ENCODE measurements around the gene TMEM106C. TPM values are rescaled to one million over a fixed set of nuclear protein-coding genes. Genes with fewer than 3 reads are reported as not detected.

Gene TMEM106C, protein sequence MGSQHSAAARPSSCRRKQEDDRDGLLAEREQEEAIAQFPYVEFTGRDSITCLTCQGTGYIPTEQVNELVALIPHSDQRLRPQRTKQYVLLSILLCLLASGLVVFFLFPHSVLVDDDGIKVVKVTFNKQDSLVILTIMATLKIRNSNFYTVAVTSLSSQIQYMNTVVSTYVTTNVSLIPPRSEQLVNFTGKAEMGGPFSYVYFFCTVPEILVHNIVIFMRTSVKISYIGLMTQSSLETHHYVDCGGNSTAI
- 173 and 195 TPM in 2 replicates for polyA plus RNA-seq (2014; cell fraction: cytosol; rRNA removed)
- polyA plus RNA-seq (2014; cell fraction: nucleus; rRNA removed), result 225 and 276 TPM in 2 replicates

DNA sequence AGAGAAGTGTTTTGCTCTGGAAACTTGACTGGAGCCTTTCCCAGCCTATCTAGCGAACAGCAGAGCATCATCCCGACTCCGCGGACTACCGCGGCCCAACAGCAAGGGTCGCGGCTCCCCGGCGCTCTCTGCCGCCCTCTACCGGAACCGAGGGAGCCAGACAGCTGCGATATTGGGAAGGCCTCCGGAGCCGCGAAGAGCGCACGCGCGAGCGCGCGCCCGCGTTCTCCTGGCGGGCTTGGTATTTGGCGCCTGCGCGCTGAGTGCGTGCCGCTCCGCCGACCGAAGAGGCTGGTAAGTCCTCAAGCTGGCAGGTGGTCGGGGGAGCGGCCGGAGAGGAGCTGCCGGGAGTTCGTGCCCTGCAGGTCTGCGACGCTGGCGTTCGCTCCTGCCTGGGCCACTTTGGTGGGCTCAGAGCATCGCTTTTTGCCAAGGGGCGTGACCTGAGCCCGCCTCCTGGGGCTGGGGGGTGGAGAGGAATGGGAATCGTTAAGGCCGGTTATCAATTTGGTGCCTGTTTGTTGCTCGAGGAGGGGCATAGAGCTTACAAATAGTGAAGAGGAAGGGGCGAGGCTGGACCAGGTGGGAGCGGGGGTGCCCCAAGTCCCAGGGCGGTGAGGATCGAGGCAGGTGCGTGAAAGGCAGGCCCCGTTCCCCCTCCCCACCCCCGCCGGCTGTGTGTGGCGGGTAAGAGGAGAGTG lies at the start of gene TMEM106C:
TMEM106C (plus strand) TSS at position 257 of the 701 bp plus-strand sequence. CDS start 641 bp downstream, outside the sequence.
- DNase-seq (ENCODE audit: low spot score), result peak; percentile 93

DNA sequence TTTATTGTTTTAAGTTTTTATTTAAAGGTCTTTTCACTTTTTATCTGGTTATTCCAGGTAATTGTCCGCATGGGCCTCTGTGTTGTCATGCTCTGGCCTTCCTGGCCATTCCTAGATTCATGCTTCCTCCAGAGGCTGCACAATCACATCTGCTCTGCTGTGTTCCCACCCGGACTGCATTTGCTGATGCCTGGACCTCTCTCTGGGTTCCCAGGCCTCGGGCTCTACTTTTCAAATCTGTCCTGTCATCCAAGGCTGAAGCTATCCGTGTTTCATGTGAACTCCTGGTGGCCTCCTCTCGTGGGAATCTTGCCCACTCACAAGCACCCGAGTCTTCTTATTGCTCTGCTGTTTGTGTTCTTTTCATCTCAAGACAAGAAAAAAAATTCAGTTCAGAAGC lies 42.5 kb upstream of the TMEM106C start:
- no peak for DNase-seq (ENCODE audit: low spot score)

DNA sequence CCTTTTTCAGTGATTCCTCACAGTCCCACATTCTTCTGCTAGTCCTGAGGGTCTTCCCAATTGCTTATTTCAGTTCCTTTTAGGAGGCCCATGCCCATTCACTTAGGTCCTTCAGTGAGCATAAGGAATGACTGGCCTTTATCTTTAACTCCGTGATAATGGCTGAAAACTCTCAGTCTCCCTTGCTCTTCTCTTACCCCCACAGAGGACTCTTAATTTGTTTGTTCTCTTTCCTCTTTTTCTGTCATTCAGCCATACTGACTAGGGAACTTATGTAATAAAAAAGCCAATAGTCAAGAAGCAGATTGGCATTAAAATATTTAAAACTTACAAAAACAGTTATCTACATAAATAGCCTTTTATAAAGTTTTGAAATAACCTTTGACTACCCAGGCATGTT lies 41.5 kb upstream of the TMEM106C start:
- no peak for DNase-seq (ENCODE audit: low spot score)

DNA sequence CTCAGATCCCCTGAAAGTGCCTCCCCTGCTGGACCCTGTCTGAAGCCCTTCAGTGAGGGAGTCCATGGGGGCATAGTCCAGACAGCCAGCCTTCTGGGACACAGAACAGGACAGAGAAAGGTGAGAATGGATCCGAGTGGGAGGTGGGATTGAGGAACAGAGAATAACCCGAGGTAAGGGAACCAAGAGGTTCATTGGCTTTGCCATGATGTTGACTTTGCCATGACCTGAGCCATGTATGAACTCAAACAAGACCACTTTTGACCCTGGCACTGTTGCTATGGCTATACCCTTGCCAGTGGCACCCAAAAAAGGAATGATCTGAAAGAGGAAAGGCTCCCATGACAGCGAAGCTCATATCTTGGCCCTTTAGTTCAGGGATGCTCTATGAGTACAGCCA lies 36.0 kb upstream of the TMEM106C start:
- DNase-seq (ENCODE audit: low spot score), result no peak

DNA sequence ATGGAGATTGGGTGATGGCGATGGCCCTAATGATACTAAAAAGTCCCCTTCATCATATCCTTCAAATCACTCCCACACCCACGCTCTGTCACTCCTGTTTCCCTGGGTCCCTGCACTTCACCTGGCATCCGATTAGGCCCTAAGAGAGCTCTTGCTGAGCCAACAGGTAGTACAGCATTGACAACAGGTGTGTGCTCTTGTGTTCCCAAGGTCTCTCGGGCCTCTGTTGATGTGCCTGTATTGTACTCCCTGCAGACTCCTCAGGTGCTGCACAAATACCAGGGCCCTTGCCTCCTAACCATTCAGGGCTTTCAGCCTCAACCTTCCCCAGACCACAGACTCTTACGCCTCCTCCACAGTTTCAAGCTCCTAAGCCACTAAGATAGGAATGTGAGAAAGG lies 32.8 kb upstream of the TMEM106C start:
- DNase-seq (ENCODE audit: low spot score), result no peak

DNA sequence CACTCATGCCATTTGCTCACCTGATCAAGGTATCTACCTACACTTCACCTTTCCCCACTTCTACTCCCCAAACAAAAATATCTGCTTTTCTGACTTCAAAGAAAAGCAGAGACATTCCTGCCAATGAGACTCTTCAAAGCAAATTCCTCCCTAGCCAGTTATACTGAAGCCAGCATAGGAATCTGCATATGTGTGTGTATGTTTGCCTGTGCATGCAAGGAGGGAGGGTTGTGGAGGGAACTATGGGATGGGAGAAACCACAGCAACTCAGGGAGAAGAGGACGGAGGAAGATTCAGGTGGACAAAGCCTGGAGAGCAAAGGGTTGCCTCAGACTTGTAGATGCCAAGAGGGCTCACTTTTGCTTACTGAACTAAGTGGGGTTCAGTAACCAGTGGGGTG lies 32.2 kb upstream of the TMEM106C start:
- DNase-seq (ENCODE audit: low spot score), result no peak

DNA sequence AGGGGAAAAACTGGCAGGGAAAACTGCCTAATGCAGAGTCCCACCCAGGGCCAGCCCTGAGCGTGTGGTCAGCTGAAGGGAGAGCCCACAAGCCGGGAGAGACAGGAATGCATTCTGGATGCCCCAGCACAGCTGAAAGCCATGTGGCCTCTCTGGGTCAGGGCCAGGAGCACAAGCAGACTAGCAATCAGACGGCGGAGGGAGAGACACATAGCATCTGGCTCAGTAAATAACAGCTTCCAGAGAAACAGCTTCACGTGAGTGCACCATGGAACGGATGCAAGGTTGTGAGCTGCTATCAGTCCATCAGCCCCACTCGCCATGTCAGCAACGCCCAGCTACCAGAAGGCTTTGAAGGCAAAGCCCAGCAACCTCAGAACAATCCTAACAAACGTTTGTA lies 28.2 kb upstream of the TMEM106C start:
- peak; percentile 50 for DNase-seq (ENCODE audit: low spot score)

DNA sequence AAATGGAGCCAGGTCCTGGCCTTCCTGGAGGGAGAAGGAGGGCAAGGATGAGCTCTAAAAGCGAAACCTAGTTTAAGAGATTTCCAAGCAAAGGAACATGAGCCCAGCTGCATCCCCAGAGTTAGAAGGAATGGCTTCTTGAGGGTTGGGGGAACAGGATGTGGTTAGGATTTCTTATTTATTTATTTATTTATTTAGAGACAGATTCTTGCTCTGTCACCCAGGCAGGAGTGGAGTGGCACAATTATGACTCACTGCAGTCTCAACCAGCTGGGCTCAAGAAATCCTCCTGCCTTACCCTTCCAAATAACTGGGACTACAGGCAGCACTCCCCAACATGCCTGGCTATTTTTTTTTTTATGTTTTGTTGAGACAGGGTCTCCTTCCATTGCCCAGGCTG lies 25.3 kb upstream of the TMEM106C start:
- no peak for DNase-seq (ENCODE audit: low spot score)

DNA sequence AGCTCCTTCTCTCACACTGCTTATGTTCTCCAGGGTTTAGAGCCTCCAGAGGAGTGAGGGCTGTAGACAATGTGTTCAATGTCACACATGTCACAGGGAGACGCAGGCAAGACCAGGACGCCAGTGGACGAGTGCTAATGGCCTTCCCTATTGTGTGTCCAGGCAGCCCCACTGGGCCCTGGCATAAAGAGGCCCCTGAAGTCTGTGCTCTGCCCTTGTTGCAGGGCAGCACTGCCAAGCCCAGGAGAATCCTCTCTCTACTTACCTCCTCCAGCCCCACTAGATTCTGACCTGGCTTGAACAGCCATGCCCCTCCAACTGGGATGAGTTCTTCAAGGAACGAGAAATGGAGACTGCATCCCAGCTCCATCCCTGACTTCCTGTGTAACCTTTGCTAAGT lies 24.8 kb upstream of the TMEM106C start:
- DNase-seq (ENCODE audit: low spot score), result no peak

DNA sequence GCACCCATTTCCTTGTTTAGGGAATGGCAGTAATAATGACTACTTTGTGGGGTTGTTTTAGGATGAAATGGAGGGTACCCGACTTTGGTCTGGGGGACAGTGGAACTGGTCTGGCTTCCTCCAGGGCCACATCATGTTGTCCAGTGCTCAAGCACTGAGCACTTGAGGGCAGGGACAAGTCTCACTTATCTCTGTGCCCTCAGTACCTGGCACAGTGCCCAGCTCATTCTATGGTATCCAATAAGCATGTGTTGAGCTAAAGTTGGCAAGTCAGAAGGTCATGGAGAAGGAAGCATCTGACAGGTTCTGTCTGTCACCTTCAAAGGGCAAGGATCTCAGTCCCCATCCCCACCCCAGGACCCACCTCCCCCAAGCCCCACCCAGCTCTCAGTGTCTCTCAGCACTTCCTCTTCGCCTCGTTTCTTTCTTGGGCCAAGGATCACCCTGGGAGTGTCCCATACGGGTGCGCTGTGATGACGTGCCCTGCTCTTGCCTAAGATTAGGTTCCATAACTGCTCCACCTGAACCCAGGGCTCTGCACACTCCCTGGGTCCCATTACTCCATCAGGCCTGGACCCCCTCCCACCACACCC lies 24.3 kb upstream of the TMEM106C start:
- DNase-seq (ENCODE audit: low spot score), result no peak

DNA sequence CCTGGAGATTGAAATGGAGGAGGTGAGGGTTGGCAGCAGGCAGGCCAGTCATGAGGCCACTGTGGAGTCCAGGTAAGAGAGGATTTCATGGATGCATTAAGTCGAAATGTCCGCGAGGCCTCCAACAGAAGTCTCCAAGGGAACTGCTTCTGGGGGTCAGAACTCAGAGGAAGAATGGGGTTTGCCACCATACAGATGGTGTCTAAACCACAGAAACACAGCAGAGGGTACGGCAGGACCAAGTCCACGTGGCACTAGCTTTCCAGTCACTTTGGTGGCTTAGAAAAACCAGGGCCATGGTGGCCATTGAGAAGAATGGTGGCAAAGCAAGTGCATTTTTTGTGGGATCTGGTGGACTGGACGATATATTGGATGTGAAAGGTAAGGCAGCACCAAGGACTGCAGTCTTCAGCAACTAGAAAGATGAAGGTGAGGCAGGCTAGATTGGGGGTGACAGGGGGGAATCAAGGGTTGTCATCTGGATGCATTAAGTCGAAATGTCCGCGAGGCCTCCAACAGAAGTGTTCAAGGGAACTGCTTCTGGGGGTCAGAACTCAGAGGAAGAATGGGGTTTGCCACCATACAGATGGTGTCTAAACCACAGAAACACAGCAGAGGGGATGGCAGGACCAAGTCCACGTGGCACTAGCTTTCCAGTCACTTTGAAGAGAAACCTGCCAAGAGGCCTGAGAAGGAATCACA lies 22.5 kb upstream of the TMEM106C start:
- no peak for DNase-seq (ENCODE audit: low spot score)

DNA sequence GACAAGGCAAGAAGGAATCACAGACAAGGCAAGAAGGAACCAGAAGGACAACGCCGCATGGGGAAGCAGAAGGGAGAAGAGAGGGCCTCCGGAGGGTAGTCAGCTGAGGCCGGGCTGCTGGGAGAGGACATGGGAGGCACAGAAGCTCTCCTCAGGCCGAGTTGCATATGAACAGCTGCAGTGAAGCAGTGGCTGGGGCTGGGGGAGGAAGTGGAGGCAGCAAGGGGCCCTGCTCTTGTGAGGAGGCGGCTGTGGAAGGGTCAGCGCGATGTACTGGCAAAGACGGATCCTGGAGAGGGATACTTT lies 22.0 kb upstream of the TMEM106C start:
- no peak for DNase-seq (ENCODE audit: low spot score)

DNA sequence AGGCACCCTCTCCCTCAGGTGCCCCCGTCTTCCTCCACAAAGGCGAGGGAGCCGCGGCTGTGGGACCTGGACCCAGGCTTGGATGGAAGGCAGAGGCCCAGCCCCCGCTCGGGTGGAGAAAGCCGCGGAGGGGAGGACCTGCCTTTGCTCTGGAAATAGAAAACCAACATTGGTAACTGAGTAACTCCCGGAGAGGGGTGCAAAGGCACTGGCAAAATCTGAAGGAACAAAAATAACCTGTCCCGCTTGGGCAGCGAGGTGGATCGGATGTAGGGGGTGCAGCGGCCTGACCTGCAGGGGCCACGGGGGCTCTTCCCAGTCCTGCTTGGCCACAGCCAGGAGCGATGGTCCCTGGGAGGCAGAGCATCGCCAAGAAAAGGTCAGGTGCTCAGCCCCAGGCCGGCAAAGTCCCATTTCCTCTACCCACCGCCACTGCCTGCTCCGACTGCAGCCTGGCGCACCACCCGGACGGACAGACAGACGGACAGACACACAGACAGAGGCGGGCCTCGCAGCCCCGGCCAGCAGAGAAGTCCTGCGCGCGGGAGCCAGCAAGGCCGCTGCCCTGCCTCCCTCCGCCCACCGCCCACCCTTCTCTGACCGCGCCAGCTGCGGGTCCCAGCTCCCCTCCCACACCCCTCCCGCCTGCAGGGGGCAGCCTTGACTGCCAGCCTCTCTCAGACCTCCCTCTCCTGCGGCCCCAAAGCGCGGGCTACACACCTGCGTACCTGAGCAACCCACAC lies 21.4 kb upstream of the TMEM106C start:
- DNase-seq (ENCODE audit: low spot score), result peak; percentile 35

DNA sequence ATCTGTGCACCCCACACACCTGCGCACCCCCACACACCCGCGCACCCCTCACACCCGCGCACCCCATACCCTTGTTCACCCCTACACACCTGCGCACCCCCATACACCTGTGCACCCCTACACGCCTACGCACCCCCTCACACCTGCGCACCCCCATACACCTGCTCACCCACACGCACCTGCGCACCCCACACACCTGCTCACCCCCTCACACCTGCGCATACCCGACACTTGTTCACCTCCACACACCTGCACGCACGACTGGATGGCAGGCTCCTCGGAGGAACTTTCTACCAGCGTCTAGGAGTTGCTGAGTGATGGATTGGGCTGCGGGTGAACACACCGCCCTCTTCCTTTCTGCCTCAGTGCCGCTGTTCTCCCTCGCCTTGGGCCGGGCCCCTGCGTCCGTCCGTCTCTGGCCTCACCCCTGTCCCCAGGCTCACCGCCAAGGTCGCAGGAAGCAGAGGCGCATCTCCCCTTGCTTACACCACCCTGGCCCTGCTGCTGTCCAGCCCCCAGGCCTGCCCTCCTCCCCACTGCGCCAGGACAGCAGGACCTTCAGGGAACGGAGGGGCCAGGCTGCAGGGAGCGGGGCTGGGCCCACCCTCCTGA lies 20.7 kb upstream of the TMEM106C start:
- no peak for DNase-seq (ENCODE audit: low spot score)

DNA sequence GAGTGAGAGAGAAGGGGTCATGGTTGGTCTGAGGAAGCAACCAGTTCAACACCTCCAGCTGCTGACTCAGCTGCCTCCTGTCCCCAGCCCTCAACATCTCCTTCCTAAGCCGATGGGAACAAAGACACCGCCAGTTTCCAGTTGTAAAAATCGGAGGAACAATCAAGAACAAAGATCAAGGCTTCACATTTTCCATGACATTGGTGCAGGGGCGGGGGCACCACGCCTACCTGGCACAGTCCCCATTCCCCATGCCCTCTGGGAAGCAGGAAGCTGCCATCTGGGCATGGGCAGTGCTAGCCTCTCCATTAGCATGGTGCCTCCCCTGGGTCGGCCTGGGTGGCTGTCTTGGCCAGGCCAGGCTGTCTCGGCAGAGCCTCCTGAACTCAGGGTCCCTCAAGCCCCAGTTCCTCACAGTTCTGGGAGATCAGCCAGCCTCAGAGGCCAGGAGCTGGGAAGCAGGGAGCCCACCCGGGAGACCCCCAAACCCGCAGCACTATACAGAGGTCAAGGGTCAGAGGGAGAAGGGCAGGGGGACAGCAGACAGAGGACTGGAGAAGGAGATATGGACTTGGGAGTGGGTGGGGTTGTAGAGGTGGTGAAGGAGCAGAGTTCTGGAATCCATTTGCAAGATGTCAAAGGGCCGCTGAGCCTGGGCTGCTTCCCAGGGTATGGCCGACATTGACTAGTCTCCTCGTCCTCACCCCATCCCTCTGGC lies 19.6 kb upstream of the TMEM106C start:
- no peak for DNase-seq (ENCODE audit: low spot score)

DNA sequence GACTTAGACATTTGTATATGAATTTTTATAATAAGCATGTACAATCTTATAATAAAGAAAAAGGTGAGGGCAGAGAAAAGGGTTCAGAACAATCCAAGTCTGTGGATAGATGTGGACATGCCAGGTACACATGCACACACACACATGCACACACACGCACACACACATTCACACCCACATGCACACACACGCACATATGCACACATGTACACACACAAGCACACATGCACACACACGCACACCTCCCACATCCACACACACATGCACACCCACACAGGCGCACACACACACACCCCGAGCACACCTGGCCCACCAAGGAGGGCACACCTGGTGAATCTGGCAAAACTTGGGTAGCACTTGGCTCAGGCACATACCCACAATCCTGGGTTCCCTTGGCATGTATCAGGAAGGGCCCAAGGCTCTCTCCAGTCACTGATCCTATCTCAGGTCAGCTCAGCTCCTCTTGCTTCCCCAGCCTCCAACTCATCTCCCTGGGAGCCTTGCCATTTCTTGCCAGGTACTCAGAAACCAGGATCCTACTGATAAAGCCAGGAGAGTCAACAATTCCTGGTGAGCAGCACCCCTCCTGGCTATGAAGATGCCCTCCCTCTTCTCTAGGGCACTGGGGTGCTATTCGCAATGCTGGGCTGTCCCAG lies 18.6 kb upstream of the TMEM106C start:
- no peak for DNase-seq (ENCODE audit: low spot score)

DNA sequence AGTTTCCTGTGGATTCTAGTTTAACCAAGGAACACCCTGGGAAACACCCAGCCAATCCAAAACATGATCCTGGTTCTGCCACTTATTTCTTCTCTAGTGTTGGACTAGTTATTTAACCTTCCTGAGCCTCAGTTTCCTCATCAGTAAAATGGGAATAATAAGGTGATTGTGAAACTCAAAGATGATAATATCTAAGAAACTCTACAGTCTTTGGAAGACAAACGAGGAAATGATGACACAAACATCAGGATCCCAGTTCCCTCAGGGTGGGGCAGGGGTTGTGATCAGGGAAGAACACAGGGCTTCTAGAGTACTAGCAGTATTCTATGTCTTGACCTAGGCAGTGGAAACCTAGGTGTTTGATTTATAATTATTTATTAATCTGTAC lies 18.1 kb upstream of the TMEM106C start:
- no peak for DNase-seq (ENCODE audit: low spot score)

DNA sequence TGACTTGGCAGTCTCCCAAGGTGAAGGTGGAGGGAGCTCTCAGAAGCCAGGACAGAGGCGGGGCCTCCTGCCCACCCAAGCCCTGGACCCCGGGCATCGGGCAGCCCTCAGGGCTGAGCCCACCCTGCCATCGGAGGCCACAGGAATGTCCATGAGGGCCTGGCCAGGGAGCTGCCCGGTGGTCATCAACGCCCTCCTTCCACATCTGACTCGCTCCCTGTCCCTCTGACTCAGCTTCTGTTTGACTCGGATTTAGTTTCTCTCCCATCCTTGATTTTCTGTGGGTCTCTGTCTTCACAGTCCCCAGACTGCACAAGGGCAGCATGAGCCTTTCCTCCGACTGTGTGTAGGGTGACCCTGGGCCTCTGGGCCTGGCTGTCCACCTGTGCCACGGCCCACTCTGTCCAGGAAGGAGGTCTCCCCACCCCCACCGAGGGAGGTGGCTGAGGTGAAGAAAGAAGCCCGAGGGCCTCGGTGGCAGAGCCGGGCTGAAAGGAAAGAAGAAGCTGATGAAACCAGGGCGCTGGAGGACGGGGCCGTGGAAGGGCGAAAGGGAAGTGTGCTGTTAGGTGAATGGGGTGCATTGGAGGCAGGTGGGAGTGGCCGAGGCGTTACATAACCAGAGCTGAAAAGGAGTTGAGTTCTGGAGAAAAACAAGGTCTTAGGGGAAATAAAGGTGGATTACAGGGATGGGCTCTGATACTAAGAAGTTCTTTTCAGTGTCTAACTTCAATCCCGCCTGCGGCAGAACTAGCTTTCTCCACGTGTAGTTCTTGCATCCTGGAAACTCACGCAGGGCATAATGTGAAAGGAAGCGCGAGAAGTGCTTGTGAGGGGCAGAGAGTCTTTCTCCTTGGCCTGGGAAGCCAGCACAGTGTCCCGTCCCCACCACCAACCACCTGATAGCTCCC lies 16.7 kb upstream of the TMEM106C start:
- no peak for DNase-seq (ENCODE audit: low spot score)

DNA sequence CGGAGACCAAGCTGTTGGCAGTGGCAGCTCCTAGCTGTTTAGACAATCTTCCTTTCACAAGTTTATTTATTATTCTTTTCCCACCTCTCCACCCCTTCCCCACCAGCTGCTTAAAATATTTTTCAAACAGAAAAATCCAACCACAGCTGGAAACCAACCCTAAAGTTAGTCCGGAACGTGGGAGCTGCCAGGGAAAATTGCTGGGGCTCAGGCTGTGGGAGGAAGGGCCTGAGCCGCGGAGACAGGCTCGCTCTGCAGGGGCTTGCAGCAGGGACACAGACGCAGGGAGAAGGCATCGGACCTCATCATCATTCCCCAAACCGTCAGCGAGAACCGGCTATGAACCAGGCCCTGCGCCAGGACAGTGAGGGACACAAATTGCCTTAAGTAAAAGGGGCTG lies 16.1 kb upstream of the TMEM106C start:
- DNase-seq (ENCODE audit: low spot score), result no peak

Measured in SK-N-DZ (cell line).